ENCODE measurements around the gene NFE2L1. TPM values are rescaled to one million over a fixed set of nuclear protein-coding genes. Genes with fewer than 3 reads are reported as not detected.
A peak's percentile ranks its signal among the peaks of the same experiment; 100 is the strongest.

The NFE2L1 gene
- total and polyA plus RNA-seq, 2 of the 8 experiments (the other 6 are each of a cell fraction or from before 2014, with no cell fraction given) = 140 to 143 TPM

GRCh38 chr17:48004983-48005382 is 43.2 kb upstream of the NFE2L1 start:
- 48% methylated on average over 3 of the region's 3 CpGs; no CpG with 5 or more reads in 1 of the 2 experiments for WGBS, 2 experiments (ENCODE audit: extremely low coverage in 1 of 2, insufficient coverage in 1 of 2, insufficient read length in 1 of 2, insufficient replicate concordance in 2 of 2, low coverage in 1 of 2, low lambda C conversion rate in 2 of 2, missing lambda C conversion rate in 1 of 2)
- H4K5ac ChIP-seq (ENCODE audit: insufficient read length, low read depth, low read length) = peak overlapping the region; percentile 35
- H3K79me2 ChIP-seq (ENCODE audit: control insufficient read depth in 1 of 2, insufficient read depth in 2 of 2, low read length in 2 of 2) = no peaks in the 10 kb centered on the region
- H3K36me3 ChIP-seq (ENCODE audit: control insufficient read depth in 2 of 4, insufficient read depth in 4 of 4, low read length in 3 of 4) = no peaks in the 10 kb centered on the region
- no peak overlapping the region for H3K56ac ChIP-seq (replicated peaks; ENCODE audit: insufficient read length, low read depth, low read length)
- CTCF ChIA-PET (ENCODE audit: partially characterized antibody) = interaction anchor here (0.9 to 27.8 kb wide), 11 partner anchors 10 to 255 kb away, joined by 3 to 493 read pairs (median 6); partner anchors contain the start of genes CDK5RAP3, PNPO and PRR15L
- H3K4me3 ChIP-seq (ENCODE audit: extremely low read depth in 1 of 4, insufficient read depth in 2 of 4, low read depth in 3 of 4, low read length in 4 of 4) = no peak overlapping the region
- no peak overlapping the region for H3K9ac ChIP-seq (replicated peaks in 1 of 4; ENCODE audit: extremely low read depth in 1 of 4, low read depth in 3 of 4, low read length in 3 of 4)
- peak overlapping the region; percentile 7 for H2BK120ac ChIP-seq (replicated peaks; ENCODE audit: low read depth, low read length)
- H3K9me3 ChIP-seq (ENCODE audit: insufficient read depth in 2 of 2, low read depth in 1 of 2, low read length in 1 of 2) = no peaks in the 10 kb centered on the region
- no peak overlapping the region for H3K23ac ChIP-seq (ENCODE audit: insufficient read length)
- H4K20me1 ChIP-seq (replicated peaks in 1 of 2; ENCODE audit: control insufficient read depth in 1 of 2, insufficient read depth in 2 of 2, low read length in 2 of 2) = no peaks in the 10 kb centered on the region
- H2AFZ ChIP-seq (ENCODE audit: low read length) = peak overlapping the region; percentile 88
- no peaks in the 10 kb centered on the region for H3K79me1 ChIP-seq (ENCODE audit: low read depth, low read length)
- H3K27ac ChIP-seq (ENCODE audit: low read depth, low read length) = peak overlapping the region; percentile 2; the same call in 1 of the 2 replicates
- peak overlapping the region; percentile 55; the same call in 1 of the 2 replicates for H2BK5ac ChIP-seq (ENCODE audit: low read depth, low read length)
- H3K27me3 ChIP-seq (replicated peaks in 1 of 4; ENCODE audit: control insufficient read depth in 3 of 4, extremely low read depth in 1 of 4, insufficient read depth in 3 of 4, low read length in 3 of 4) = no peaks in the 10 kb centered on the region
- POLR2A ChIA-PET (ENCODE audit: partially characterized antibody) = interaction anchor here (0.8 to 4.1 kb wide), 6 partner anchors 9 to 51 kb away, joined by 3 to 19 read pairs (median 4); no protein-coding TSS in a partner anchor
- no peak for FAIRE-seq
- H3K4me1 ChIP-seq (replicated peaks in 1 of 4; ENCODE audit: control insufficient read depth in 3 of 4, insufficient read depth in 4 of 4, low read length in 3 of 4) = peaks cover 18 to 37% (median 26%) of the 10 kb centered on the region in 4 experiments
- peak overlapping the region; percentile 92; the same call in 1 of the 2 replicates for H2BK20ac ChIP-seq (ENCODE audit: low read length)
- no peak overlapping the region for H3K4ac ChIP-seq (replicated peaks; ENCODE audit: insufficient read length, low read depth, low read length)
- H2AK5ac ChIP-seq (ENCODE audit: low read depth, low read length) = no peak overlapping the region
- peak overlapping the region; percentile 70 for H2BK12ac ChIP-seq (ENCODE audit: low read depth, low read length)
- no peak overlapping the region for H2BK15ac ChIP-seq (ENCODE audit: low read length)
- no peak overlapping the region for H3K14ac ChIP-seq (ENCODE audit: insufficient read length)
- H3K23me2 ChIP-seq (ENCODE audit: low read depth, low read length) = 0 out of 2 replicates have a peak, but pooled peaks cover 2% of the 10 kb centered on the region
- H3K4me2 ChIP-seq (ENCODE audit: insufficient read depth in 1 of 2, low read depth in 2 of 2, low read length in 2 of 2) = peak overlapping the region in 1 of 2 experiments; percentile 76; a peak in 1 of 4 replicates
- peak overlapping the region; percentile 92; the same call in 1 of the 2 replicates for H3K18ac ChIP-seq (ENCODE audit: extremely low read depth, low read length)
- H4K8ac ChIP-seq (ENCODE audit: extremely low read depth, insufficient read depth, low read length) = no peak overlapping the region
- H4K91ac ChIP-seq (replicated peaks; ENCODE audit: insufficient read length, low read length) = peak overlapping the region; percentile 58
- no peak for DNase-seq (ENCODE audit: low read depth in 1 of 2, low spot score in 2 of 2)
- TF ChIP-seq HDAC2 (IDR thresholded peaks at IDR 0.05; ENCODE audit: borderline replicate concordance in 1 of 2, low read depth in 2 of 2, low read length in 2 of 2) (no peak), RFX5 (IDR thresholded peaks at IDR 0.05; ENCODE audit: borderline replicate concordance, low read depth, low read length) (no peak), GTF2F1 (IDR thresholded peaks at IDR 0.05; ENCODE audit: borderline replicate concordance, low read depth, low read length) (no peak), ASH2L (IDR thresholded peaks at IDR 0.05; ENCODE audit: low read length) (no peak), SAP30 (IDR thresholded peaks at IDR 0.05; ENCODE audit: insufficient read depth, insufficient replicate concordance, low read length) (no peak), NRF1 (IDR thresholded peaks at IDR 0.05; ENCODE audit: low read depth, low read length) (no peak), MAFK (IDR thresholded peaks at IDR 0.05; ENCODE audit: low read depth, low read length) (no peak), BCL11A (IDR thresholded peaks at IDR 0.05; ENCODE audit: low read depth in 2 of 2, low read length in 2 of 2) (no peak), SRF (IDR thresholded peaks at IDR 0.05; ENCODE audit: low read depth, low read length) (no peak), TAF7 (optimal IDR thresholded peaks at IDR 0.05; ENCODE audit: borderline replicate concordance, low read depth, low read length) (no peak), CBX8 (IDR thresholded peaks at IDR 0.05; ENCODE audit: borderline replicate concordance, low read depth, low read length) (no peak), SIX5 (IDR thresholded peaks at IDR 0.05; ENCODE audit: low read depth, low read length) (no peak), CEBPB (IDR thresholded peaks at IDR 0.05; ENCODE audit: low read depth, low read length) (no peak), KDM5A (IDR thresholded peaks at IDR 0.05; ENCODE audit: low read length) (no peak)

Measured in H1 (cell line).